Endothelial cell of umbilical vein (primary cell): ENCODE results near the gene GLRA2. TPM values are rescaled to one million over a fixed set of nuclear protein-coding genes. Genes with fewer than 3 reads are reported as not detected.

Experiments used
- BruUV-seq: library from RNA; stranded (reverse); fragments of 400-500 nt; replicated peaks from 2 replicates; lab custom pipeline; 2021; lab: Mats Ljungman, UMichigan
- CTCF ChIA-PET: fragments of 300-600, 350-600 bp; sonication (Branson Sonifier 250); formaldehyde crosslinking; loops from one replicate; lab custom pipeline; 2021; ENCODE audit warnings: antibody characterized with exemption, inconsistent platforms; lab: Charles Lee
- POLR2A ChIA-PET: fragments of 300-600, 350-600 bp; sonication (Branson Sonifier 250); formaldehyde crosslinking; loops from one replicate; lab custom pipeline; 2021; ENCODE audit warnings: antibody characterized with exemption, inconsistent platforms; lab: Charles Lee
- DNase-seq: peaks from one replicate; pipeline ENCODE4 v3.0.0-alpha.2; 2011; ENCODE audit warnings: low read depth, low spot score
- FAIRE-seq: peaks from 2 replicates; lab custom pipeline; 2011; peaks lifted over from hg19 to GRCh38; lab: Jason Lieb, UNC
- H2AFZ ChIP-seq: 2 replicates; pipeline ENCODE4 v1.6.0; 2012; ENCODE audit warnings: low read depth, low read length, control low read depth, inconsistent platforms
- H3K27ac ChIP-seq: 2 replicates; pipeline ENCODE4 v1.5.1; 2011; ENCODE audit warnings: low read depth, mild to moderate bottlenecking, control low read depth, low read length, moderate library complexity; ENCODE audit not compliant: insufficient read depth
- H3K27me3 ChIP-seq, 2 experiments: 2 replicates each; pipeline versions ENCODE4 v1.6.0 to v1.6.1; 2011; ENCODE audit warnings: low read length in 2 of 2, mixed read lengths in 1 of 2; ENCODE audit not compliant: control insufficient read depth in 2 of 2, insufficient read depth in 2 of 2
- H3K36me3 ChIP-seq, 2 experiments: 2 replicates in 1 of 2; 3 replicates in 1 of 2; pipeline ENCODE4 v1.5.1; 2011; ENCODE audit warnings: low read length in 2 of 2, mild to moderate bottlenecking in 1 of 2, moderate library complexity in 1 of 2; ENCODE audit not compliant: control insufficient read depth in 2 of 2, insufficient read depth in 2 of 2; ENCODE audit errors: extremely low read depth in 1 of 2
- H3K4me1 ChIP-seq: 3 replicates; pipeline ENCODE4 v1.5.1; 2011; ENCODE audit warnings: mild to moderate bottlenecking, low read length; ENCODE audit not compliant: control insufficient read depth, insufficient read depth; ENCODE audit errors: extremely low read depth
- H3K4me2 ChIP-seq: 2 replicates; pipeline ENCODE4 v1.6.1; 2011; ENCODE audit warnings: low read length, control low read depth, mixed read lengths; ENCODE audit not compliant: insufficient read depth
- H3K4me3 ChIP-seq, 3 experiments: fragments of 200-600 bp in 1 of 3; sonication (generic), shearing (Covaris generic) in 1 of 3; replicated peaks in 1 of 3; 2 replicates each; pipeline ENCODE4 v1.5.1; 2011 to 2016; ENCODE audit warnings: control low read depth in 3 of 3, low read length in 3 of 3, mild to moderate bottlenecking in 2 of 3, inconsistent platforms in 1 of 3, low read depth in 1 of 3, moderate library complexity in 1 of 3; ENCODE audit not compliant: insufficient read depth in 1 of 3
- H3K79me2 ChIP-seq: 2 replicates; pipeline ENCODE4 v1.6.0; 2012; ENCODE audit warnings: low read length, inconsistent platforms; ENCODE audit not compliant: control insufficient read depth, insufficient read depth
- H3K9ac ChIP-seq: replicated peaks from 2 replicates; pipeline ENCODE3; 2011; ENCODE audit warnings: low read length, control low read depth; ENCODE audit not compliant: insufficient read depth; ENCODE audit errors: extremely low read depth
- H3K9me1 ChIP-seq: replicated peaks from 3 replicates; pipeline ENCODE4 v1.6.0; 2011; ENCODE audit warnings: mild to moderate bottlenecking, low read length; ENCODE audit not compliant: control insufficient read depth, insufficient read depth; ENCODE audit errors: extremely low read depth
- H3K9me3 ChIP-seq: replicated peaks from 2 replicates; pipeline ENCODE4 v1.5.1; 2012; ENCODE audit warnings: low read length, inconsistent platforms; ENCODE audit not compliant: control insufficient read depth, insufficient read depth
- H4K20me1 ChIP-seq: replicated peaks from 2 replicates; pipeline ENCODE3; 2011; ENCODE audit warnings: mild to moderate bottlenecking, low read length; ENCODE audit not compliant: control insufficient read depth, insufficient read depth; ENCODE audit errors: extremely low read depth
- EZH2 ChIP-seq: IDR thresholded peaks from 2 replicates; pipeline ENCODE4 v1.6.1; 2012; ENCODE audit warnings: borderline replicate concordance, low read depth, mild to moderate bottlenecking, moderate library complexity, low read length, inconsistent platforms; ENCODE audit not compliant: severe bottlenecking
- FOS ChIP-seq: IDR thresholded peaks from 2 replicates; pipeline ENCODE4 v1.6.1; 2011; ENCODE audit warnings: mild to moderate bottlenecking, low read length, moderate library complexity, borderline replicate concordance; ENCODE audit not compliant: insufficient read depth
- GATA2 ChIP-seq: IDR thresholded peaks from 2 replicates; pipeline ENCODE4 v1.7.0; 2011; ENCODE audit warnings: low read depth, mild to moderate bottlenecking, moderate library complexity, mixed read lengths, low read length; ENCODE audit not compliant: insufficient read length, insufficient read depth
- JUN ChIP-seq: IDR thresholded peaks from 2 replicates; pipeline ENCODE4 v1.6.1; 2011; ENCODE audit warnings: borderline replicate concordance, low read depth; ENCODE audit not compliant: insufficient read length, insufficient read depth
- MYC ChIP-seq: IDR thresholded peaks from one replicate; pipeline ENCODE4 v1.6.1; 2011; ENCODE audit warnings: mild to moderate bottlenecking, low read depth, low read length
- POLR2A ChIP-seq: IDR thresholded peaks from 2 replicates; pipeline ENCODE4 v1.6.1; 2012; ENCODE audit warnings: low read depth, mild to moderate bottlenecking, control low read depth, low read length
- POLR2AphosphoS5 ChIP-seq: IDR thresholded peaks from 2 replicates; pipeline ENCODE4 v1.6.1; 2012; ENCODE audit warnings: low read depth, mild to moderate bottlenecking, control low read depth, low read length, moderate library complexity; ENCODE audit not compliant: insufficient read depth
- dilution Hi-C: fragments of 300-500 bp; cut with MboI; formaldehyde crosslinking; loops from one replicate; pipeline ENCODE4 v1.15.0; 2019; ENCODE audit warnings: low sequenced_read_pairs; ENCODE audit not compliant: extremely low pct_ligation_motif_present
- intact Hi-C: fragments of 100-400 bp; cut with micrococcal nuclease; formaldehyde crosslinking; loops from one replicate; pipeline ENCODE4 v1.10.0; 2022
- polyA plus RNA-seq, 4 experiments: library from polyadenylated mRNA; depleted of rRNA in 3 of 4; stranded (reverse) in 3 of 4; unstranded in 1 of 4; fragments of >200 nt; gene quantifications; 2 replicates each; pipeline versions ENCODE4 v1.2.1 to v1.2.3, GENCODE V29; 2011 to 2012; ENCODE audit warnings: missing spikeins in 1 of 4
- total RNA-seq: library from RNA; stranded (reverse); gene quantifications from 2 replicates; pipeline ENCODE4 v1.2.3, GENCODE V29; 2021
- TF ChIP-seq, protein P1 (sequence below): IDR thresholded peaks from 2 replicates; pipeline ENCODE4 v1.6.1; 2011; ENCODE audit not compliant: insufficient read depth, insufficient read length
- TF ChIP-seq, protein P2 (sequence below), 2 donors: IDR thresholded peaks; 1 replicate in 1 of 2; 2 replicates in 1 of 2; pipeline ENCODE4 v1.5.1; 2011; ENCODE audit warnings: low read length in 2 of 2, mild to moderate bottlenecking in 2 of 2, moderate library complexity in 2 of 2, control low read depth in 1 of 2, inconsistent platforms in 1 of 2, low read depth in 1 of 2; ENCODE audit not compliant: insufficient read depth in 1 of 2; ENCODE audit errors: extremely low read depth in 1 of 2

The GLRA2 gene
- total and polyA plus RNA-seq, 2 donors (not counting 3 experiments of a cell fraction or from before 2014, with no cell fraction given) = not detected

DNA sequence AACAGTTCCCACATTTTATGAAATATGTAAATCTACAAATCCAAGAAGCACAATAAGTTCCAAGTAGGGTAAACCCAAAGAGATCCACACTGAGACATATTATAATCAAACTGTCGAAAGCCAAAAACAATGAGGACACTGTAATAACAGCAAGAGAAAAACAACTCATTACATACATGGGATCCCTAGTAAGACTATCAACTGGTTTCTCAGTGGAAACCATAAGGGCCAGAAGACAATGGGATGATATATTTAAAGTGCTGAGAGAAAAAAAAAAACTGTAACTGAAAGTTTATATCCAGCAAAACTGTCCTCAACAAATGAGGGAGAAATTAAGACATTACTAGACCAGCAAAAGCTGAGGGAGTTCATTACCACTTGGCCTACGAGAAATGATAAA is 34.7 kb downstream of the GLRA2 start:
- CTCF ChIA-PET = no interaction called here
- Histone ChIP-seq H2AFZ (no peak overlapping the region), H3K4me1 (no peaks in the 10 kb centered on the region), H3K4me3 (no peak overlapping the region), H3K9ac (no peak overlapping the region), H3K27ac (no peak overlapping the region), H3K9me1 (no peaks in the 10 kb centered on the region), H4K20me1 (no peaks in the 10 kb centered on the region), H3K27me3 (no peaks in the 10 kb centered on the region), H3K36me3 (no peaks in the 10 kb centered on the region), H3K4me2 (no peak overlapping the region), H3K9me3 (no peaks in the 10 kb centered on the region), H3K79me2 (no peaks in the 10 kb centered on the region)
- DNase-seq (no peak), FAIRE-seq (no peak)
- BruUV-seq = no TSS peak
- intact Hi-C loops (no loop called here), dilution Hi-C loops (no loop called here)
- POLR2A ChIA-PET = no interaction called here
- TF ChIP-seq GATA2 = no peak
- no peak for TF ChIP-seq POLR2AphosphoS5
- TF ChIP-seq MYC = no peak
- TF ChIP-seq, protein P1, sequence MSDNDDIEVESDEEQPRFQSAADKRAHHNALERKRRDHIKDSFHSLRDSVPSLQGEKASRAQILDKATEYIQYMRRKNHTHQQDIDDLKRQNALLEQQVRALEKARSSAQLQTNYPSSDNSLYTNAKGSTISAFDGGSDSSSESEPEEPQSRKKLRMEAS = no peak
- TF ChIP-seq, protein P2, sequence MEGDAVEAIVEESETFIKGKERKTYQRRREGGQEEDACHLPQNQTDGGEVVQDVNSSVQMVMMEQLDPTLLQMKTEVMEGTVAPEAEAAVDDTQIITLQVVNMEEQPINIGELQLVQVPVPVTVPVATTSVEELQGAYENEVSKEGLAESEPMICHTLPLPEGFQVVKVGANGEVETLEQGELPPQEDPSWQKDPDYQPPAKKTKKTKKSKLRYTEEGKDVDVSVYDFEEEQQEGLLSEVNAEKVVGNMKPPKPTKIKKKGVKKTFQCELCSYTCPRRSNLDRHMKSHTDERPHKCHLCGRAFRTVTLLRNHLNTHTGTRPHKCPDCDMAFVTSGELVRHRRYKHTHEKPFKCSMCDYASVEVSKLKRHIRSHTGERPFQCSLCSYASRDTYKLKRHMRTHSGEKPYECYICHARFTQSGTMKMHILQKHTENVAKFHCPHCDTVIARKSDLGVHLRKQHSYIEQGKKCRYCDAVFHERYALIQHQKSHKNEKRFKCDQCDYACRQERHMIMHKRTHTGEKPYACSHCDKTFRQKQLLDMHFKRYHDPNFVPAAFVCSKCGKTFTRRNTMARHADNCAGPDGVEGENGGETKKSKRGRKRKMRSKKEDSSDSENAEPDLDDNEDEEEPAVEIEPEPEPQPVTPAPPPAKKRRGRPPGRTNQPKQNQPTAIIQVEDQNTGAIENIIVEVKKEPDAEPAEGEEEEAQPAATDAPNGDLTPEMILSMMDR (IDR thresholded peaks at IDR 0.05; ENCODE audit: extremely low read depth in 1 of 2, insufficient read depth in 1 of 2, low read depth in 1 of 2, low read length in 2 of 2) = no peak
- no peak for TF ChIP-seq EZH2
- no peak for TF ChIP-seq POLR2A
- TF ChIP-seq FOS = no peak
- TF ChIP-seq JUN = no peak
